Activated CD4-positive, alpha-beta T cell treated with anti-CD3 and anti-CD28 coated beads, Interleukin-2, amount 10 ng/mL, durations not matched to agents 24 days and 14 days (primary cell): ENCODE data around the gene ATP8A1. TPM values are rescaled to one million over a fixed set of nuclear protein-coding genes. Genes with fewer than 3 reads are reported as not detected.
"Not testable (repeated sequence)": the region's sequence is repeated elsewhere in the genome, so short reads cannot be mapped to it uniquely, and the experiment has no call there.

Source experiments
- DNase-seq: peaks from one replicate; pipeline ENCODE4 v3.0.0; 2022
- H3K27ac Mint-ChIP-seq: one replicate; pipeline ENCODE4 v1.8.0; 2022; ENCODE audit warnings: mild to moderate bottlenecking, mixed read lengths
- H3K27me3 Mint-ChIP-seq: one replicate; pipeline ENCODE4 v1.8.0; 2022; ENCODE audit warnings: mixed read lengths
- H3K36me3 Mint-ChIP-seq: one replicate; pipeline ENCODE4 v1.8.0; 2022; ENCODE audit warnings: low read depth, mild to moderate bottlenecking, mixed read lengths
- H3K4me1 Mint-ChIP-seq: one replicate; pipeline ENCODE4 v1.8.0; 2021; ENCODE audit warnings: mixed read lengths
- H3K4me3 Mint-ChIP-seq: one replicate; pipeline ENCODE4 v1.8.0; 2022; ENCODE audit warnings: mild to moderate bottlenecking, moderate library complexity, mixed read lengths
- H3K9me3 Mint-ChIP-seq: one replicate; pipeline ENCODE4 v1.8.0; 2021; ENCODE audit warnings: mixed read lengths
- intact Hi-C: fragments of 100-400 bp; cut with micrococcal nuclease; formaldehyde crosslinking; loops from one replicate; pipeline ENCODE4 v1.15.1; 2023
- total RNA-seq: library from RNA; stranded (reverse); gene quantifications from 2 replicates; pipeline ENCODE4 v1.2.3, GENCODE V29; 2022

ATP8A1 gene
- total RNA-seq, 1 donor from 2014 or later: 24.3 TPM

DNA sequence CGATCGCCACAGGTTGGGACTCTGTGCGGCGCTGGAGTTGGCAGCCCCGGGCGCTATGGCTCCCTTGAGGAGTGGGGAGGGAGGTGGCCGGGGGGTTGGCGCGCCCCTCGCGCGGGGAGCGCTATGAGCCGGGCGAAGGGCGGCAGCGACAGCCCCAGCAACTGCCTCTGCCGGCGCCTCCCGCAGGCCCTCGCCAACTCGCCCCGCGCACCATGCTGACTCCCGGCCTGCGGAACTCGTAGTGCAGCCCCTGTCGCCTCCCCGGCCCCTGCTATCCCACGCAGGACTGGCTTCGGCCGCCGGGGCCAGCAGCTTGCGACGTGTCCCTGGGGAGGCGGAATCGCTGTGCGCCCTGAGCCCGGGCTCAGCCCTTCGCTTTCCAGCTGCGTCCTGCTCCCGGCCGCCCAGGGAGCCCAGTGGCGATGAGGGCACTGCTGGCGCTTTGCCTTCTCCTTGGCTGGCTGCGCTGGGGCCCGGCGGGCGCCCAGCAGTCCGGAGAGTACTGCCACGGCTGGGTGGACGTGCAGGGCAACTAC is 259.2 kb downstream of the ATP8A1 start:
- peak; percentile 68 for DNase-seq
- H3K9me3 Mint-ChIP-seq: no peaks in the 10 kb centered on the region
- H3K4me3 Mint-ChIP-seq: peak overlapping the region; percentile 85
- intact Hi-C loops: loop anchor here (2.0 to 10.0 kb wide), 4 partner anchors 245 to 653 kb away; partner anchors contain the start of genes ATP8A1, BEND4 and PHOX2B
- peaks cover 25% of the 10 kb centered on the region for H3K4me1 Mint-ChIP-seq
- peaks cover 67% of the 10 kb centered on the region for H3K27me3 Mint-ChIP-seq
- peaks cover 5% of the 10 kb centered on the region for H3K36me3 Mint-ChIP-seq
- no peak overlapping the region for H3K27ac Mint-ChIP-seq

DNA sequence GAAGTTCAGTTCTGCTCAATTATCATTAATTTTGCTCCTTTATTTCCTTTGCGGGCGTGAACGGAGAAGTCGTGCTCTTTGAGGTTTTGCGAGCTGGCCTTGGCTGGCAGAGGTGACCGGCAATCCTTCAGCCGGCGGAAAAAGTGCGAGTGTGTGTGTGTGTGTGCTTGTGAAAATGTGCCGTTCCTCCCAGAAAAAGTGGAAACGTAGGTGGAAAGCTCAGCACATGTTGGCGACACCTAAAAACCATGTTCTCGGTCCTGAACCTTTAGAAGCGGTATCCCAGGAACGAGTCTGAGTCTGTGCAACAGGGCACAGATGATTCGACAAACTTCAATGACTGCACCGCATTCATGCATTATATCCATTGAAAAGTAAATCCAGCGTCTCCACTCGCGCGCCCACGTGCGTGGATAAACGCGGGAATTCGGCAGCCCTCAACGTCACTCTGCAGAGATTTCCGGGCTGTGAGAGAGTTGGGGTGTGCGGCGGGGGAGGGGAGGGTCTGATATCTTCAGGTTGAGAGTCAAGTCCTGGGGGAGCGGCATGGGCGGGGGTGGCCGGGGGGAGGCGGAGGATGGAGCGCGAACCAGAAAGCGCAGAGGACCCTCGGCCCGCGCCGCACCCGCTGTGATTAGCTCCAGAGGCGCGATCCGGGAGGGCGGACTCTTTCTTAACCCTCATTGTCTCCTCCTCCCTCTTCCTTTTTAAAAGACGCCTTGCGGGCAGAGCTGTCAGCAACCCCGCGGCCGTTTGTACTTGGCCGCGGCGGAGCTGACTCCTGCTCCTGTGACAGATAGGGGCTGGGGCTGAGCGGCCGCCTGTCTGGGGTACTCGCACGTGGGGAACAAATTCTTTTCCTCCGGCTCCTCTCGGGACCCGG is 259.9 kb downstream of the ATP8A1 start, which contains the start of gene SHISA3:
Gene SHISA3, plus strand, starts transcription at position 737 of the 883 bp plus-strand sequence. CDS start 569 bp downstream, outside the sequence.
- intact Hi-C loops: loop anchor here (2.0 to 10.0 kb wide), 4 partner anchors 244 to 652 kb away; partner anchors contain the start of genes ATP8A1, BEND4 and PHOX2B
- Mint-ChIP-seq H3K27ac (no peak within 1 kb of the TSS), H3K4me3 (peak within 1 kb of the TSS; percentile 85), H3K9me3 (no peaks in the 10 kb centered on the region), H3K36me3 (peaks cover 5% of the 10 kb centered on the region), H3K27me3 (peaks cover 65% of the 10 kb centered on the region), H3K4me1 (peaks cover 25% of the 10 kb centered on the region)
- DNase-seq: peak; percentile 78

DNA sequence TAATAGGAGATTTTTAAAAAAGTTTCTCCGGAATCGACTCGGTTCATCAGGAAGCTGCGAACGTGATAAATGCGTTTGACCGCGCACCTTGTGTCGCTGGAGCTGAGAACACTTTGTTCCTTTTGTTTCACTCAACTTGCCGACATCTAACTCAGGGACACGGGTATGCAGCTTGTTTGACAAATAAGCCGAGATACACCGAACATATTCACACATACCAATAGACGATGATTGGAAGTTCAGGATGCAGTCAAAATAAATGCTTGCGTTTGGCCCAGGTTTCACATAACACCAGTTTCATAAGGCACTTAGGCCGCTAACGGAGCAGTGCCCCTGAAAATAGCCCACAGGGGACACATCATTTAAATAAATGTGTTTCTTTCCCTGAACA is 260.5 kb downstream of the ATP8A1 start:
- H3K4me3 Mint-ChIP-seq: peak overlapping the region; percentile 85
- intact Hi-C loops: loop anchor here (2.0 to 10.0 kb wide), 4 partner anchors 244 to 652 kb away; partner anchors contain the start of genes ATP8A1, BEND4 and PHOX2B
- H3K27ac Mint-ChIP-seq: no peak overlapping the region
- H3K4me1 Mint-ChIP-seq: peaks cover 25% of the 10 kb centered on the region
- peaks cover 5% of the 10 kb centered on the region for H3K36me3 Mint-ChIP-seq
- DNase-seq: peak; percentile 60
- peaks cover 64% of the 10 kb centered on the region for H3K27me3 Mint-ChIP-seq
- H3K9me3 Mint-ChIP-seq: no peaks in the 10 kb centered on the region

DNA sequence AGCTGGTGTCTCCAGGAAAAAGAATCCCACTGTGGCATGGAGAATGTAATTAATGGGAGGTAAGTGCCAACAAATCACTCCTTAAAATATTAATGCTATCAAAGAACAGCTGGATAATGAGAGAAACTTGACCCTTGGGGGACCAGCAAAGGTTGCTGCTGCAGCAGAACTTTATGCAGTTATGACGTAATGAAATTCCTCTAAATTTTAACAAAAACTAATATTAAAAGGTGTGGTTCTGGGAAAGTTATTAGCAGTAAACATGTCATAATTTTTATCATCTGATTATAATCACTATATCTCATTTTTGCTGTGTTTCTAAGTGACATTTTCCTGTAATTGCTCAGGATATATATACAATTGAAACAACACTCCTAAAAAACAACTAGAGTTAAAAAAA is 261.3 kb downstream of the ATP8A1 start:
- H3K36me3 Mint-ChIP-seq: peaks cover 5% of the 10 kb centered on the region
- H3K9me3 Mint-ChIP-seq: no peaks in the 10 kb centered on the region
- peaks cover 56% of the 10 kb centered on the region for H3K27me3 Mint-ChIP-seq
- H3K27ac Mint-ChIP-seq: no peak overlapping the region
- H3K4me1 Mint-ChIP-seq: peaks cover 25% of the 10 kb centered on the region
- DNase-seq: no peak
- no peak overlapping the region for H3K4me3 Mint-ChIP-seq
- intact Hi-C loops: loop anchor here (10.0 kb wide), 2 partner anchors 259 to 651 kb away; partner anchors contain the start of genes ATP8A1 and PHOX2B

DNA sequence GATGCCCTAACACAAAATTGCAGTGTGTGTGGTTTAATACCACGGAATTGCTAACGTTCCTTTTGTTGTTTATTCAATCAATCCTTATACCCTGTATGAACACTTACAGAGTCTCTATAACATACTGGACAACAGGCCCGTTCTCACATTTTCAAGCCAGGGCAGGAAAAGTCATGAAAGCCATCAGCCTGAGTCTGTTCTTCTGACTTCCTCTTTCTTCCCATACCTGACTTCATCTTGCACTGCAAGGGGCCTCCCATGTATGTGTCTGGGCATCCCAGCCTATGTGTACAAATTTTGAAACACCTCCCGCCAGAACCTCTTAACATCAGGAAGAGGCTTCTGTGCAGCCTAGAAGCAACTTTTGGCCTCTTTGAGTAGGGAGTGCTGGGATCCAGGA is 264.5 kb downstream of the ATP8A1 start:
- Mint-ChIP-seq H3K36me3 (peaks cover 5% of the 10 kb centered on the region), H3K9me3 (no peaks in the 10 kb centered on the region), H3K4me1 (peaks cover 11% of the 10 kb centered on the region), H3K27ac (no peak overlapping the region), H3K4me3 (no peak overlapping the region), H3K27me3 (peaks cover 34% of the 10 kb centered on the region)
- no peak for DNase-seq
- intact Hi-C loops: loop anchor here (10.0 kb wide), 2 partner anchors 262 to 648 kb away; partner anchors contain the start of genes ATP8A1 and PHOX2B

DNA sequence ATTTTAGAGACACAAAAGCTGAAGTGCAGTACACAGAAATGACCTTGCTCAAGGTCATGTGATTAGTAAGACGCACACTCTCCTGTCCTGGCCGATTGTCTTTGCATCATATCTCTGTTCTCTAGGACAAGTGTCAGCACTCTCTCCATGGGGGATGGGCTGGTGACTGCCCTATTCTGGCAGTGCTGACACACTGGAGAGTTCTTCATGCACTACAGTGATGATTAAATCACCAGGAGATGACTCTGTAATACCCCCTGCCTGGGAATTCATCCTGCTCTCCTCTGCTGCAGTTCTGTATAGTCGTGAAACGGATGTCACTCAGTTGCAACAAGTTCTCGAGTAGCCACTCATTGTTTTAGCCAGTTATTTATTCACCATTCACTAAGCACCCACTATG is 264.9 kb downstream of the ATP8A1 start:
- H3K9me3 Mint-ChIP-seq: no peaks in the 10 kb centered on the region

DNA sequence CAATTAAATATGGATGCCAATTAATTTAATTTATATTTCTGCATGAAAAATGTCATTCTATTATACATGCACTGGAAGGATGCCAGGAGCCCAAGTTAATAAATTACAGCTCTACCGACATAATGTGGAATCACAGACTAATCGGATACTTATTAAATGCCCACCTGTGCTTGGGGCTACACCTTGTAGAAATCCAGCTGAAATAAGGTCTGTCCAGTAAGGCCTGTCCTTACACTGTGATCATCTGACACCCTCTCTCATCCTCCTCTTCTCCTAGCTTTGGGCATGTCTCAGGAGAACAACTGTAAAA is 265.6 kb downstream of the ATP8A1 start:
- DNase-seq: no peak
- Mint-ChIP-seq H3K27ac (no peak overlapping the region), H3K36me3 (peaks cover under 1% of the 10 kb centered on the region), H3K4me3 (no peak overlapping the region), H3K9me3 (no peaks in the 10 kb centered on the region), H3K4me1 (peaks cover under 1% of the 10 kb centered on the region), H3K27me3 (peaks cover 23% of the 10 kb centered on the region)
- intact Hi-C loops: loop anchor here (10.0 kb wide), 2 partner anchors 263 to 647 kb away; partner anchors contain the start of genes ATP8A1 and PHOX2B

More for the DNA sequence above, 264.9 kb downstream of the ATP8A1 start:
- peaks cover 5% of the 10 kb centered on the region for H3K36me3 Mint-ChIP-seq
- no peak for DNase-seq
- intact Hi-C loops: loop anchor here (10.0 kb wide), 2 partner anchors 263 to 647 kb away; partner anchors contain the start of genes ATP8A1 and PHOX2B
- H3K27me3 Mint-ChIP-seq: peaks cover 30% of the 10 kb centered on the region
- H3K4me3 Mint-ChIP-seq: no peak overlapping the region
- peaks cover 7% of the 10 kb centered on the region for H3K4me1 Mint-ChIP-seq
- H3K27ac Mint-ChIP-seq: no peak overlapping the region

DNA sequence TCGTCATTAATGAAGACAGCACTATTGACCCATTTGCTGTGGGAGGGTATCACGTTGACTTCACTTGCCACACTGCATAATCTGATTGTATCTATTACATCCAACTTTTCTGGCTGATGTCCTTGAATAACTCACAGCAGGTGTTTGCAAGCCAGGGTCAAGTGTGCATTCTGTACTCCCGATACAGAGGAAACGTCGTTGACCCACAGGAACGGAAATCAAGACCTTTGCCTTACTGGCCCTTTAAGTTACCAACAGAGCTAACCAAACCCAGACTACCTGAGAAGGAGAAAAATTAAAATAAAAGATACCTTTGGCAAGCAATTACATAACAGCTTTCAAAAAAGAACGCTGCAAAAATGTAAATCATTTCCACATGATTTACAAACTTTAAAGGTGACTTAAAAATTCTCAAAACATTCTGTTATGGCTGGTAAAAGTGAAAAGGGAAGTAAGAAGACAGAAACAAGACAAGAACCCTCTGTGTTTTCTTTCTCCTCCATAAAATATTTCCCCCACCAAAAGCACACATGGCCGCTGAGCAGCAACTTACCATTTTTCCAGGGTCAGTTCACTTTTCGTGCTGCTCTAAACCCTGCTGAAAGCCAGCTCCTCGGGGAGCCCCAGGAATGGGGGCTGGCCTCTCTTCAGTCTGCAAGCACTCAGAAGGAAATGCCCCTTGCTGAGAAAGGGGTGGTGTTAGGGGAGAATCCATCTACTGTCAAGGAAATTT is 266.1 kb downstream of the ATP8A1 start:
- intact Hi-C loops: loop anchor here (10.0 kb wide), 2 partner anchors 264 to 646 kb away; partner anchors contain the start of genes ATP8A1 and PHOX2B
- no peak for DNase-seq
- Mint-ChIP-seq H3K9me3 (no peaks in the 10 kb centered on the region), H3K27me3 (peaks cover 21% of the 10 kb centered on the region), H3K36me3 (no peaks in the 10 kb centered on the region), H3K4me3 (no peak overlapping the region), H3K27ac (no peak overlapping the region), H3K4me1 (no peaks in the 10 kb centered on the region)

DNA sequence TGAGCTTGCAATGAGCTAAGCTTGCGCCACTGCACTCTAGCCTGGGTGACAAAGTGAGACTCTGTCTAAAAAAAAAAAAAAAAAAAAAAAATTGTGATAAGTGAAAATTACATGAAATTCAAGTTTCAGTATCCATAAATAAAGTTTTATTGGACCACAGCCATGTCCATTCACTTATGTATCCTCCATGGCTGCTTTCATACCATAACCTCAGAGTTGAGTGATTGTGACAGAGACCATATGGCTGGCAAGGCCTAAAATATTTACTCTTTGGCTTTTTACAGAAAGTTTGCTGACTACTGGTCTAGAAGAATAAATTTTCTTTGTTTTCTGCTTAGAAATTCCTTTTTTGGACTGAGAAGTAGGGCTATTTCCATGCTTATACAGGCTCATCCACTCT is 271.4 kb downstream of the ATP8A1 start:
- Mint-ChIP-seq H3K27ac (no peak overlapping the region), H3K9me3 (no peaks in the 10 kb centered on the region), H3K4me3 (no peak overlapping the region), H3K4me1 (no peaks in the 10 kb centered on the region), H3K36me3 (no peaks in the 10 kb centered on the region), H3K27me3 (peaks cover 10% of the 10 kb centered on the region)
- intact Hi-C loops: no loop called here
- DNase-seq: no peak

DNA sequence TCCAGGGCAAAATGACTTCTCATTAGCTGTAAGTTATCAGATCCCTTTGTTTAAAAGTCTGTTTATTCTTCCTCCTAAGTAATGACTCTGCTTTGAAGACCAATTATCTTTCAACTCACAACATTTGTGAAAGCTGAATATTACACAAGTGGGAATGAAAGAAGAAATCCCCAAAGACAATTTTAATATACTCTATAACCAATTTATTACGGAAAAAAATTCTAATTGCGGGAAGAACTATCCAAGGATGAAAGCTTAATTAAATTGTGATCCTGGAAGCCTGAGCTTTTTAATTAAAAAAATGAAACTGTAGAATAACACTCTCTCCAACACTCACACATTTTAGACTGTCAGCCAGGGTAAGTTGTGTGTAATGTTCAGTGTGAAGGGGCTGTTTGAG is 275.2 kb downstream of the ATP8A1 start:
- Mint-ChIP-seq H3K27ac (no peak overlapping the region), H3K4me1 (no peaks in the 10 kb centered on the region), H3K9me3 (no peaks in the 10 kb centered on the region), H3K36me3 (no peaks in the 10 kb centered on the region), H3K4me3 (no peak overlapping the region), H3K27me3 (peaks cover 18% of the 10 kb centered on the region)
- intact Hi-C loops: no loop called here
- no peak for DNase-seq

DNA sequence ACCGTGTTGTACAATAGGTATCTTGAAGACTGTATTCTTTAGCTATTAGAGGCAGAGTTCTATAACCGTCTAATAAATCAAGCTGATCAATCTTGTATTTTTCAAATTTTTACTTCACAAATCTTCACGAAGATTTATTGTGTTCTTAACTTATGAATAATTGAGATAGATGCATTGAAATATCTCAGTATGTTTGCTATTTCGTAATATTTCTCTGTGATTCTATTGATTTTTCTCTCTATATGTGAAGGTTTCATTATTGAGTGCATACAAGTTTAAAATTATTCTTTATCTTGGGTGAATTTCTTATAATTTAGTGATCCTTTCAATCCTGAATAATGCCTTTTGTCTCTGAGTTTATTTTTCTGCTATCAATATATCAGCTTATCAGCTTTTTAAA is 279.4 kb downstream of the ATP8A1 start:
- intact Hi-C loops: no loop called here
- Mint-ChIP-seq H3K27ac (no peak overlapping the region), H3K4me3 (no peak overlapping the region), H3K36me3 (no peaks in the 10 kb centered on the region), H3K27me3 (peaks cover 26% of the 10 kb centered on the region), H3K9me3 (no peaks in the 10 kb centered on the region), H3K4me1 (no peaks in the 10 kb centered on the region)
- no peak for DNase-seq

DNA sequence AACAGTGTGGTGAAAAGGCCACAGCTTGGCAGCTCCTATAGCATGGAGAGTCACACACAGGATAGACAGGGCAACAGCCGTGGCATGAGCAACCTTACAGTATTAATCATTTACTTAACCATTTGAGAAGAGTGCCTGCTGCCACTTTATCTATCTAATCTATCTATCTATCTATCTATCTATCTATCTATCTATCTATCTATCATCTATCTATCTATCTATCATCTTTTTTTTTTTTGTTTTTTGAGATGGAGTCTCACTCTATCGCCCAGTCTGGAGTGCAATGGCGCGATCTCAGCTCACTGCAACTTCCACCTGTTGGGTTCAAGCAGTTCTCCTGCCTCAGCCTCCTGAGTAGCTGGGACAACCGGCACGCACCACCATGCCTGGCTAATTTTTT is 284.6 kb downstream of the ATP8A1 start:
- DNase-seq, H3K9me3 Mint-ChIP-seq, H3K4me1 Mint-ChIP-seq, H3K27ac Mint-ChIP-seq, H3K4me3 Mint-ChIP-seq, H3K36me3 Mint-ChIP-seq: not testable (repeated sequence)
- intact Hi-C loops: loop anchor here (2.0 to 5.0 kb wide), 2 partner anchors 146 to 495 kb away; no protein-coding TSS in a partner anchor
- peaks cover 11% of the 10 kb centered on the region for H3K27me3 Mint-ChIP-seq
